GM10248 (cell line): ENCODE data around the gene RIMBP2.

Source experiments
- CTCF ChIA-PET: fragments of 300-600 bp; sonication (Branson Sonifier 250); formaldehyde crosslinking; extraction: SDS; loops from one replicate; lab custom pipeline; 2021; ENCODE audit warnings: antibody characterized with exemption; lab: Yijun Ruan, JAX
- POLR2A ChIA-PET: fragments of 350-650 bp; sonication (Branson Sonifier 250); formaldehyde crosslinking; extraction: SDS; loops from one replicate; lab custom pipeline; 2020; ENCODE audit warnings: antibody characterized with exemption; lab: Yijun Ruan, JAX
- DNase-seq: peaks from one replicate; pipeline ENCODE4 v3.0.0; 2012; ENCODE audit errors: extremely low spot score
- CTCF ChIP-seq: IDR thresholded peaks from 2 replicates; pipeline ENCODE4 v1.5.1; 2012; ENCODE audit warnings: mild to moderate bottlenecking, low read depth; ENCODE audit errors: extremely low read depth, missing control alignments, control extremely low read depth

Gene RIMBP2

GRCh38 chr12:130601327-130601726 is 114.8 kb downstream of the RIMBP2 start:
- ChIA-PET CTCF (interaction anchor here (1.0 kb wide), 1 partner anchor 11 kb away, joined by 3 read pairs; no protein-coding TSS in a partner anchor), POLR2A (interaction anchor here (0.6 kb wide), 1 partner anchor 18 kb away, joined by 11 read pairs; no protein-coding TSS in a partner anchor)
- TF ChIP-seq CTCF, result no peak
- no peak for DNase-seq

DNA sequence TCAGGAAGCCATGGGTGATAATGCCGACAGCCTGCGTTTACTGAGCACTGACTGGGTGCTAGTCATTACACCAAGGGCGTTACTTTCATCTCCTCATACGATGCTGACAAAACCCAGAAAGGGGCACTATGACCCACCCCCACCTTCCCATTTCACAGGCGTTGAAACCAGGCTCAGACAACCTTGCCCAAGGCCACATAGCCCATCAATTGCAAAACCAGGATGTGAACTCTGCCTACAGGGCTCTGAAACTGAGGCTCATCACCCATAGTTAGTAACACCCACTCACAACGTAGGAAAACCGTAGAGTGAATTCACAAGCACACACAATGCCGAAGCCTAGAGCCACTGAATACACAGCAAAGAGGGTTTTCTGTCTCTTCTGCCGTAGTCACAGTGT is 119.9 kb downstream of the RIMBP2 start:
- TF ChIP-seq CTCF, result no peak
- ChIA-PET CTCF (no interaction called here), POLR2A (no interaction called here)
- DNase-seq, result no peak

GRCh38 chr12:130595566-130595965 is 120.5 kb downstream of the RIMBP2 start:
- no peak for DNase-seq
- CTCF ChIA-PET, result no interaction called here

DNA sequence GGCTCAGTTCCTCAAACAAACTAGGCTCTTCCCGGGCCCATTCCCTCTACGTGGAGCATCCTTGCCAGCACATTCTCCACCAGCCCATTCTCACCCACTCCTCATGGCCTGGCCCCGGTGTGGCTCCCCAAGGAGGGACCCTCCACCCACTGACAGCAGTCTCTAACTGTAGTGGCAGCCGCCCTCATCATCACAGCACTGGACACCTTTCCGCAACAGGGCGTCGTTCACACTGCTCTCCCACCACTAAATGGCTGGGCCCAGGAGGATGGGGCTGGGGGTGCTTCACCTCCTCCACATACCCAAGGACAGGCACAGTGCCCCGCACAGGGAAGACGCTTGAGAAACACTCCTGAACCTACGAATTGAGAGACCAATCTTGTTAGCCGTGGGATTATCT is 123.0 kb downstream of the RIMBP2 start:
- ChIA-PET POLR2A (no interaction called here), CTCF (no interaction called here)
- no peak for DNase-seq
- no peak for TF ChIP-seq CTCF

More at GRCh38 chr12:130595566-130595965, 120.5 kb downstream of the RIMBP2 start:
- POLR2A ChIA-PET, result no interaction called here
- TF ChIP-seq CTCF, result no peak

GRCh38 chr12:130592641-130593040 is 123.5 kb downstream of the RIMBP2 start:
- POLR2A ChIA-PET, result no interaction called here
- TF ChIP-seq CTCF, result no peak
- CTCF ChIA-PET, result no interaction called here
- no peak for DNase-seq

- DNase-seq, result no peak
- ChIA-PET POLR2A (no interaction called here), CTCF (no interaction called here)
- no peak for TF ChIP-seq CTCF
These were observed 124.4 kb downstream of the RIMBP2 start for GRCh38 chr12:130591736-130592135.
